Nephron (organoid): ENCODE results near the gene SIK3.
A peak's percentile ranks its signal among the peaks of the same experiment; 100 is the strongest.

Source experiments
- H3K27ac Mint-ChIP-seq, 3 experiments: 2 replicates each; pipeline ENCODE4 v1.8.0; 2020; ENCODE audit warnings: mixed read lengths in 3 of 3, mild to moderate bottlenecking in 2 of 3, moderate library complexity in 1 of 3
- H3K27me3 Mint-ChIP-seq: 2 replicates; pipeline ENCODE4 v1.8.0; 2021; ENCODE audit warnings: low read depth, mild to moderate bottlenecking, moderate library complexity, mixed read lengths
- H3K36me3 Mint-ChIP-seq: 2 replicates; pipeline ENCODE4 v1.8.0; 2020; ENCODE audit warnings: low read depth, mixed read lengths
- H3K4me1 Mint-ChIP-seq: 2 replicates; pipeline ENCODE4 v1.8.0; 2020; ENCODE audit warnings: mixed read lengths
- H3K4me3 Mint-ChIP-seq, 3 experiments: 2 replicates each; pipeline ENCODE4 v1.8.0; 2020; ENCODE audit warnings: mild to moderate bottlenecking in 3 of 3, mixed read lengths in 3 of 3, moderate library complexity in 2 of 3
- H3K9me3 Mint-ChIP-seq: 2 replicates; pipeline ENCODE4 v1.8.0; 2020; ENCODE audit warnings: mixed read lengths
- CTCF ChIP-seq, 3 experiments: fragments of 200-600 bp; sonication (generic); IDR thresholded peaks; one replicate each; pipeline ENCODE4 v1.5.0; 2021; ENCODE audit warnings: antibody characterized with exemption in 3 of 3; ENCODE audit not compliant: unreplicated experiment in 3 of 3

Gene SIK3

DNA sequence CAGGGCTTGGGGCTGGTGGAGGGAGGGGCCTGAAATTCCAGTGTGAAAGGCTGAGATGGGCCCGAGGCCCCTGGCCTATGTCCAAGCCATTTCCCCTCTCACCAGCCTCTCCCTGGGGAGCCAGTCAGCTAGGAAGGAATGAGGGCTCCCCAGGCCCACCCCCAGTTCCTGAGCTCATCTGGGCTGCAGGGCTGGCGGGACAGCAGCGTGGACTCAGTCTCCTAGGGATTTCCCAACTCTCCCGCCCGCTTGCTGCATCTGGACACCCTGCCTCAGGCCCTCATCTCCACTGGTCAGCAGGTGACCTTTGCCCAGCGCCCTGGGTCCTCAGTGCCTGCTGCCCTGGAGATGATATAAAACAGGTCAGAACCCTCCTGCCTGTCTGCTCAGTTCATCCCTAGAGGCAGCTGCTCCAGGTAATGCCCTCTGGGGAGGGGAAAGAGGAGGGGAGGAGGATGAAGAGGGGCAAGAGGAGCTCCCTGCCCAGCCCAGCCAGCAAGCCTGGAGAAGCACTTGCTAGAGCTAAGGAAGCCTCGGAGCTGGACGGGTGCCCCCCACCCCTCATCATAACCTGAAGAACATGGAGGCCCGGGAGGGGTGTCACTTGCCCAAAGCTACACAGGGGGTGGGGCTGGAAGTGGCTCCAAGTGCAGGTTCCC, 268.6 kb downstream of the SIK3 start, which contains the start of gene APOC3:
Gene APOC3, plus strand, starts transcription at position 383 of the 659 bp plus-strand sequence. CDS start 676 bp downstream, outside the sequence.
- no peaks in the 10 kb centered on the region for H3K36me3 Mint-ChIP-seq
- H3K27ac Mint-ChIP-seq = peak within 1 kb of the TSS in 1 of 3 experiments; percentile 30
- no peak within 1 kb of the TSS for H3K4me3 Mint-ChIP-seq
- TF ChIP-seq CTCF (IDR thresholded peaks at IDR 0.05; ENCODE audit: unreplicated experiment in 3 of 3) = no peak
- H3K4me1 Mint-ChIP-seq = no peaks in the 10 kb centered on the region
- peaks cover 11% of the 10 kb centered on the region for H3K27me3 Mint-ChIP-seq
- no peaks in the 10 kb centered on the region for H3K9me3 Mint-ChIP-seq

DNA sequence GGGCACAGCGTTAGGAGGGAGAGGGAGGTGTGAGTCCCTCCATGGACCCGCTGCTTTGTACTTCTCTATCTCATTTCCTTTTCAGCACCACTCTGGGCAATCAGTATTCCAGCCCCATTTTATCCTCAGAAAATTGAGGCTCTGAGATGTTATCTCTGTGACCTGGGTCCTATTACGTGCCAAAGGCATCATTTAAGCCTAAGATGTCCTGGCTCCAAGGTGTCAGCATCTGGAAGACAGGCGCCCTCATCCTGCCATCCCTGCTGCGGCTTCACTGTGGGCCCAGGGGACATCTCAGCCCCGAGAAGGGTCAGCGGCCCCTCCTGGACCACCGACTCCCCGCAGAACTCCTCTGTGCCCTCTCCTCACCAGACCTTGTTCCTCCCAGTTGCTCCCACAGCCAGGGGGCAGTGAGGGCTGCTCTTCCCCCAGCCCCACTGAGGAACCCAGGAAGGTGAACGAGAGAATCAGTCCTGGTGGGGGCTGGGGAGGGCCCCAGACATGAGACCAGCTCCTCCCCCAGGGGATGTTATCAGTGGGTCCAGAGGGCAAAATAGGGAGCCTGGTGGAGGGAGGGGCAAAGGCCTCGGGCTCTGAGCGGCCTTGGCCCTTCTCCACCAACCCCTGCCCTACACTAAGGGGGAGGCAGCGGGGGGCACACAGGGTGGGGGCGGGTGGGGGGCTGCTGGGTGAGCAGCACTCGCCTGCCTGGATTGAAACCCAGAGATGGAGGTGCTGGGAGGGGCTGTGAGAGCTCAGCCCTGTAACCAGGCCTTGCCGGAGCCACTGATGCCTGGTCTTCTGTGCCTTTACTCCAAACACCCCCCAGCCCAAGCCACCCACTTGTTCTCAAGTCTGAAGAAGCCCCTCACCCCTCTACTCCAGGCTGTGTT, 269.4 kb downstream of the SIK3 start:
- no peaks in the 10 kb centered on the region for H3K4me1 Mint-ChIP-seq
- H3K4me3 Mint-ChIP-seq = no peak overlapping the region
- peak overlapping the region in 2 of 3 experiments; percentile 30 to 74 for H3K27ac Mint-ChIP-seq
- no peaks in the 10 kb centered on the region for H3K9me3 Mint-ChIP-seq
- TF ChIP-seq CTCF (IDR thresholded peaks at IDR 0.05; ENCODE audit: unreplicated experiment in 3 of 3) = no peak
- no peaks in the 10 kb centered on the region for H3K36me3 Mint-ChIP-seq
- peaks cover 7% of the 10 kb centered on the region for H3K27me3 Mint-ChIP-seq

- Mint-ChIP-seq H3K4me3 (no peak overlapping the region), H3K27me3 (no peaks in the 10 kb centered on the region), H3K9me3 (no peaks in the 10 kb centered on the region), H3K27ac (no peak overlapping the region), H3K4me1 (no peaks in the 10 kb centered on the region), H3K36me3 (no peaks in the 10 kb centered on the region)
- TF ChIP-seq CTCF (IDR thresholded peaks at IDR 0.05; ENCODE audit: unreplicated experiment in 3 of 3) = no peak
These were observed 270.8 kb downstream of the SIK3 start for GRCh38 chr11:116827461-116827860.

- peak overlapping the region in 1 of 3 experiments; percentile 19 for H3K27ac Mint-ChIP-seq
- TF ChIP-seq CTCF (IDR thresholded peaks at IDR 0.05; ENCODE audit: unreplicated experiment in 3 of 3) = no peak
- H3K27me3 Mint-ChIP-seq = no peaks in the 10 kb centered on the region
- no peaks in the 10 kb centered on the region for H3K4me1 Mint-ChIP-seq
- no peaks in the 10 kb centered on the region for H3K9me3 Mint-ChIP-seq
- no peaks in the 10 kb centered on the region for H3K36me3 Mint-ChIP-seq
- H3K4me3 Mint-ChIP-seq = no peak overlapping the region
These were observed 271.3 kb downstream of the SIK3 start for GRCh38 chr11:116826751-116827431.

GRCh38 chr11:116825854-116826750, 272.1 kb downstream of the SIK3 start:
- no peaks in the 10 kb centered on the region for H3K9me3 Mint-ChIP-seq
- H3K27me3 Mint-ChIP-seq = no peaks in the 10 kb centered on the region
- no peak for TF ChIP-seq CTCF (IDR thresholded peaks at IDR 0.05; ENCODE audit: unreplicated experiment in 3 of 3)
- H3K27ac Mint-ChIP-seq = peak overlapping the region in 1 of 3 experiments; percentile 19
- no peaks in the 10 kb centered on the region for H3K4me1 Mint-ChIP-seq
- no peaks in the 10 kb centered on the region for H3K36me3 Mint-ChIP-seq
- no peak overlapping the region for H3K4me3 Mint-ChIP-seq
